NCI-H226 (cell line): Measurements from ENCODE around the gene TTC6.

Experiments
- DNase-seq: peaks from one replicate; pipeline ENCODE4 v3.0.0-alpha.2; 2015

TTC6 gene

GRCh38 chr14:37597914-37598746, 2.7 kb downstream of the TTC6 start:
- DNase-seq: no peak

GRCh38 chr14:37598747-37599506, 3.5 kb downstream of the TTC6 start:
- DNase-seq: no peak

GRCh38 chr14:37599507-37600368, 4.3 kb downstream of the TTC6 start:
- DNase-seq: no peak

- no peak for DNase-seq
Measured at GRCh38 chr14:37600880-37601741, 5.7 kb downstream of the TTC6 start.

- no peak for DNase-seq
Measured at GRCh38 chr14:37601865-37602264, 6.4 kb downstream of the TTC6 start.

- DNase-seq: no peak
Measured at GRCh38 chr14:37602605-37603453, 7.4 kb downstream of the TTC6 start.

- DNase-seq: no peak
Measured at GRCh38 chr14:37603688-37604251, 8.3 kb downstream of the TTC6 start.

- no peak for DNase-seq
Measured at GRCh38 chr14:37606678-37607077, 11.2 kb downstream of the TTC6 start.

GRCh38 chr14:37608649-37609048, 13.2 kb downstream of the TTC6 start:
- DNase-seq: no peak

GRCh38 chr14:37610945-37611523, 15.6 kb downstream of the TTC6 start:
- DNase-seq: no peak

- no peak for DNase-seq
Measured at GRCh38 chr14:37615582-37616289, 20.3 kb downstream of the TTC6 start.

- no peak for DNase-seq
Measured at GRCh38 chr14:37616853-37617252, 21.4 kb downstream of the TTC6 start.

GRCh38 chr14:37617864-37618365, 22.5 kb downstream of the TTC6 start:
- no peak for DNase-seq

- no peak for DNase-seq
Measured at GRCh38 chr14:37618498-37619028, 23.1 kb downstream of the TTC6 start.

GRCh38 chr14:37620856-37621255, 25.4 kb downstream of the TTC6 start:
- no peak for DNase-seq

- no peak for DNase-seq
Measured at GRCh38 chr14:37622231-37622923, 26.9 kb downstream of the TTC6 start.

GRCh38 chr14:37623426-37623951, 28.1 kb downstream of the TTC6 start:
- no peak for DNase-seq

GRCh38 chr14:37623971-37624370, 28.5 kb downstream of the TTC6 start:
- DNase-seq: no peak
